VCaP (cell line): Measurements from ENCODE around the gene HNF1B.

Experiments used
- H3K27ac ChIP-seq: fragments of 450-650 bp; 2 replicates; pipeline ENCODE4 v1.5.1; 2017
- TF ChIP-seq, protein P1 (sequence below): fragments of 450-650 bp; conservative IDR thresholded peaks from 2 replicates; pipeline ENCODE4 v1.5.1; 2017; ENCODE audit warnings: mild to moderate bottlenecking, moderate library complexity

Gene HNF1B

GRCh38 chr17:37676115-37676925, 68.5 kb downstream of the HNF1B start:
- TF ChIP-seq, protein P1, sequence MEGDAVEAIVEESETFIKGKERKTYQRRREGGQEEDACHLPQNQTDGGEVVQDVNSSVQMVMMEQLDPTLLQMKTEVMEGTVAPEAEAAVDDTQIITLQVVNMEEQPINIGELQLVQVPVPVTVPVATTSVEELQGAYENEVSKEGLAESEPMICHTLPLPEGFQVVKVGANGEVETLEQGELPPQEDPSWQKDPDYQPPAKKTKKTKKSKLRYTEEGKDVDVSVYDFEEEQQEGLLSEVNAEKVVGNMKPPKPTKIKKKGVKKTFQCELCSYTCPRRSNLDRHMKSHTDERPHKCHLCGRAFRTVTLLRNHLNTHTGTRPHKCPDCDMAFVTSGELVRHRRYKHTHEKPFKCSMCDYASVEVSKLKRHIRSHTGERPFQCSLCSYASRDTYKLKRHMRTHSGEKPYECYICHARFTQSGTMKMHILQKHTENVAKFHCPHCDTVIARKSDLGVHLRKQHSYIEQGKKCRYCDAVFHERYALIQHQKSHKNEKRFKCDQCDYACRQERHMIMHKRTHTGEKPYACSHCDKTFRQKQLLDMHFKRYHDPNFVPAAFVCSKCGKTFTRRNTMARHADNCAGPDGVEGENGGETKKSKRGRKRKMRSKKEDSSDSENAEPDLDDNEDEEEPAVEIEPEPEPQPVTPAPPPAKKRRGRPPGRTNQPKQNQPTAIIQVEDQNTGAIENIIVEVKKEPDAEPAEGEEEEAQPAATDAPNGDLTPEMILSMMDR: no peak
- H3K27ac ChIP-seq: no peak overlapping the region

DNA sequence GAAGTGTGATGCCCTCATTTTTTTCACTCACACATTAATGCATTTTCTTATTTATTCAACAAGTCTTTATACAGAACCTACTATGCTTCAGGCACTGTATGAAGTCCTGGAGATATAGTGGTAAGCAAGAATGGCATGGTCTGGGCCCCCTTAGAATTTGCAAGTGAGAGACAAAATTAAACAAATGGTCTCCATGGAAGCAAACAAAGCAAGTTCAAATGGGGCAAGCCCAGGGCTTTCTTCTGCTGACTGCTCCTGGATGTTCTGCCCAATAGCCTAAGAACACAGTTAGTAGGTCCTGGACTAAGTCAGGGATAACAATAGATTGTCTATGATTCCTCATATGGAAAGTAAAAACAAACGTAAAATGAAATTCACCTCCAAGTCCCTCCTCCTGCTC, 70.3 kb downstream of the HNF1B start:
- TF ChIP-seq, protein P1: no peak

GRCh38 chr17:37673386-37673785, 71.5 kb downstream of the HNF1B start:
- no peak overlapping the region for H3K27ac ChIP-seq
- TF ChIP-seq, protein P1: no peak

More for the DNA sequence above, 70.3 kb downstream of the HNF1B start:
- H3K27ac ChIP-seq: no peak overlapping the region

- H3K27ac ChIP-seq: no peak overlapping the region
- TF ChIP-seq, protein P1: no peak
These were observed 72.2 kb downstream of the HNF1B start for GRCh38 chr17:37672548-37673078.

DNA sequence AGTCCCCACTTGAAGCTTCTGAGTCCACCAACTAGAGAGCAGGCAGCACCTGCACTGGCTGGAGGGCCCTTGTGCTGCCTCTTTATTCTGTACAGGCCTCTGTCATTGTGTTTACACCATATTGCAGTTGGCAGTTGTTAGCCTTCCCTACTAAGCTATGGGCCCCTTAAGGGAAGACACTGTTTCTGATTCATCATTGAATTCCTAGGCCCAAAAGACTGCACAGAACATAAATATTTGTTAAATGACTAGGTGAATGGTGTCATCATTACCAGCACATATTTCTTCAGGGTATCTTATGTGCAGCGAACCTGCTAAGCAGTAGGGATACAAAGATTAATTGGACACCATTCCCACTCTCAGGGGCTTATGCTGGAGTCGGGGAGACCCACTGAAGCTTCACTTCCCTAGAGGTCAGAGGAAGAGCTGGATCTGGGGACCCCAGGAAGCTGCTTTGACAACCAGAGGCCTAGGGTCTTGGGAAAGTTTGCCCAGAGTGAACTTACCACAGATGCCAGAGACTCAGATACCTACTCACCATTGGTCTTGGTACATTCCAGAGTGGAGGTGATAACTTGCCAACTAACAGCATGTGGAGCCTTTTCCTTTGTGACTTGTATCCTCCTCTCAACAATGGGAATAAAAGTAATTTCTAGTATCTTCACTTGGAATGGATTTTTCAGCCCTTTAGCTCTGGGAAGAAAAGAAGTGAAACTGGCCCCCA, 72.9 kb downstream of the HNF1B start:
- TF ChIP-seq, protein P1: no peak
- H3K27ac ChIP-seq: no peak overlapping the region

GRCh38 chr17:37671028-37671823, 73.6 kb downstream of the HNF1B start:
- TF ChIP-seq, protein P1: no peak
- H3K27ac ChIP-seq: no peak overlapping the region
